ENCODE data around the gene GLT1D1. TPM values are rescaled to one million over a fixed set of nuclear protein-coding genes. Genes with fewer than 3 reads are reported as not detected.

The GLT1D1 gene
- total and polyA plus RNA-seq, 2 experiments from 2014 or later: 1.4 to 4.4 TPM

DNA sequence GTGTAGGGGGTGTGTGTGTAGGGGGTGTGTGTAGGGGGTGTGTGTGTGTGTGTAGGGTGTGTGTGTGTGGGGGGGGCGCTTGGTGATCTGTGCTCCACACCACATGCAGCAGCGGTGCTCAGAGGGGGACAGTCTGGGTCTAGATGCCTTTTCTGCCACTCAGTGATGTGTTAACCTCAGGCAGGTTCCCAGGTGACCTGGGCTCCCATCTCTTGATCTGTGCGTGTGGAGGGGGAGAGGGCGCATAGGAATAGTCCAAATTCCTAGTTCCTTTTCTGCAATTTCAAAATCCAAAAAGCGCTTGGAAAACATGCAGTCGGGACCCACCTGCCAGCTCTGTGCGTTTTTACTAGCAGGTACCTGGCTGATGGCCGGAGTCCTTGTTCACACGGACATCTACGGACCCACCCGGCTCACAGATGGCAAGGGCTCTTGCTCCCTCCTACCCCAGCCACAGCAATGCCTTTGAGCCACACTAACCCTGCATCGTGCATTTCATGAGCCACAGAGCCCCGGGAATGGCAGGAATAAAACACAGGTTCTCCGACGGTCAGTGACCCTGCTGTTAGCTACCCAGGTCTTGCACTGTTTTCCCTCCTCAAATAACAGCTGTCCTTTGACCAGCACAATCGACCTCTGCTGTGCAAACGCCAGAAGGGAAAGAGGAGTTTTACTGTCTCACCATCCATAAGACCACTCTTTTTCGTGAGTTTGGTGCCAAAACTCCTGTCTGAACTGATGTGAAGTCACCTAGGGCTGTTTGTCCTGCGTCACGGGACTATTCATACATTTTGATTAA, 120.8 kb downstream of the GLT1D1 start (continued):
- TF ChIP-seq EZH2 (IDR thresholded peaks at IDR 0.05; ENCODE audit: low read depth, unreplicated experiment): no peak
- TF ChIP-seq, protein P1, sequence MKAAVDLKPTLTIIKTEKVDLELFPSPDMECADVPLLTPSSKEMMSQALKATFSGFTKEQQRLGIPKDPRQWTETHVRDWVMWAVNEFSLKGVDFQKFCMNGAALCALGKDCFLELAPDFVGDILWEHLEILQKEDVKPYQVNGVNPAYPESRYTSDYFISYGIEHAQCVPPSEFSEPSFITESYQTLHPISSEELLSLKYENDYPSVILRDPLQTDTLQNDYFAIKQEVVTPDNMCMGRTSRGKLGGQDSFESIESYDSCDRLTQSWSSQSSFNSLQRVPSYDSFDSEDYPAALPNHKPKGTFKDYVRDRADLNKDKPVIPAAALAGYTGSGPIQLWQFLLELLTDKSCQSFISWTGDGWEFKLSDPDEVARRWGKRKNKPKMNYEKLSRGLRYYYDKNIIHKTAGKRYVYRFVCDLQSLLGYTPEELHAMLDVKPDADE (IDR thresholded peaks at IDR 0.05): no peak
- TF ChIP-seq JUNB (IDR thresholded peaks at IDR 0.05; ENCODE audit: unreplicated experiment): no peak
- TF ChIP-seq, protein P2, sequence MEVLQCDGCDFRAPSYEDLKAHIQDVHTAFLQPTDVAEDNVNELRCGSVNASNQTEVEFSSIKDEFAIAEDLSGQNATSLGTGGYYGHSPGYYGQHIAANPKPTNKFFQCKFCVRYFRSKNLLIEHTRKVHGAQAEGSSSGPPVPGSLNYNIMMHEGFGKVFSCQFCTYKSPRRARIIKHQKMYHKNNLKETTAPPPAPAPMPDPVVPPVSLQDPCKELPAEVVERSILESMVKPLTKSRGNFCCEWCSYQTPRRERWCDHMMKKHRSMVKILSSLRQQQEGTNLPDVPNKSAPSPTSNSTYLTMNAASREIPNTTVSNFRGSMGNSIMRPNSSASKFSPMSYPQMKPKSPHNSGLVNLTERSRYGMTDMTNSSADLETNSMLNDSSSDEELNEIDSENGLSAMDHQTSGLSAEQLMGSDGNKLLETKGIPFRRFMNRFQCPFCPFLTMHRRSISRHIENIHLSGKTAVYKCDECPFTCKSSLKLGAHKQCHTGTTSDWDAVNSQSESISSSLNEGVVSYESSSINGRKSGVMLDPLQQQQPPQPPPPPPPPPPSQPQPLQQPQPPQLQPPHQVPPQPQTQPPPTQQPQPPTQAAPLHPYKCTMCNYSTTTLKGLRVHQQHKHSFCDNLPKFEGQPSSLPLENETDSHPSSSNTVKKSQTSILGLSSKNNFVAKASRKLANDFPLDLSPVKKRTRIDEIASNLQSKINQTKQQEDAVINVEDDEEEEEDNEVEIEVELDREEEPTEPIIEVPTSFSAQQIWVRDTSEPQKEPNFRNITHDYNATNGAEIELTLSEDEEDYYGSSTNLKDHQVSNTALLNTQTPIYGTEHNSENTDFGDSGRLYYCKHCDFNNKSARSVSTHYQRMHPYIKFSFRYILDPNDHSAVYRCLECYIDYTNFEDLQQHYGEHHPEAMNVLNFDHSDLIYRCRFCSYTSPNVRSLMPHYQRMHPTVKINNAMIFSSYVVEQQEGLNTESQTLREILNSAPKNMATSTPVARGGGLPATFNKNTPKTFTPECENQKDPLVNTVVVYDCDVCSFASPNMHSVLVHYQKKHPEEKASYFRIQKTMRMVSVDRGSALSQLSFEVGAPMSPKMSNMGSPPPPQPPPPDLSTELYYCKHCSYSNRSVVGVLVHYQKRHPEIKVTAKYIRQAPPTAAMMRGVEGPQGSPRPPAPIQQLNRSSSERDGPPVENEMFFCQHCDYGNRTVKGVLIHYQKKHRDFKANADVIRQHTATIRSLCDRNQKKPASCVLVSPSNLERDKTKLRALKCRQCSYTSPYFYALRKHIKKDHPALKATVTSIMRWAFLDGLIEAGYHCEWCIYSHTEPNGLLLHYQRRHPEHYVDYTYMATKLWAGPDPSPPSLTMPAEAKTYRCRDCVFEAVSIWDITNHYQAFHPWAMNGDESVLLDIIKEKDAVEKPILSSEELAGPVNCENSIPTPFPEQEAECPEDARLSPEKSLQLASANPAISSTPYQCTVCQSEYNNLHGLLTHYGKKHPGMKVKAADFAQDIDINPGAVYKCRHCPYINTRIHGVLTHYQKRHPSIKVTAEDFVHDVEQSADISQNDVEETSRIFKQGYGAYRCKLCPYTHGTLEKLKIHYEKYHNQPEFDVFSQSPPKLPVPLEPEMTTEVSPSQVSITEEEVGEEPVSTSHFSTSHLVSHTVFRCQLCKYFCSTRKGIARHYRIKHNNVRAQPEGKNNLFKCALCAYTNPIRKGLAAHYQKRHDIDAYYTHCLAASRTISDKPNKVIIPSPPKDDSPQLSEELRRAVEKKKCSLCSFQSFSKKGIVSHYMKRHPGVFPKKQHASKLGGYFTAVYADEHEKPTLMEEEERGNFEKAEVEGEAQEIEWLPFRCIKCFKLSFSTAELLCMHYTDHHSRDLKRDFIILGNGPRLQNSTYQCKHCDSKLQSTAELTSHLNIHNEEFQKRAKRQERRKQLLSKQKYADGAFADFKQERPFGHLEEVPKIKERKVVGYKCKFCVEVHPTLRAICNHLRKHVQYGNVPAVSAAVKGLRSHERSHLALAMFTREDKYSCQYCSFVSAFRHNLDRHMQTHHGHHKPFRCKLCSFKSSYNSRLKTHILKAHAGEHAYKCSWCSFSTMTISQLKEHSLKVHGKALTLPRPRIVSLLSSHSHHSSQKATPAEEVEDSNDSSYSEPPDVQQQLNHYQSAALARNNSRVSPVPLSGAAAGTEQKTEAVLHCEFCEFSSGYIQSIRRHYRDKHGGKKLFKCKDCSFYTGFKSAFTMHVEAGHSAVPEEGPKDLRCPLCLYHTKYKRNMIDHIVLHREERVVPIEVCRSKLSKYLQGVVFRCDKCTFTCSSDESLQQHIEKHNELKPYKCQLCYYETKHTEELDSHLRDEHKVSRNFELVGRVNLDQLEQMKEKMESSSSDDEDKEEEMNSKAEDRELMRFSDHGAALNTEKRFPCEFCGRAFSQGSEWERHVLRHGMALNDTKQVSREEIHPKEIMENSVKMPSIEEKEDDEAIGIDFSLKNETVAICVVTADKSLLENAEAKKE (CRISPR knock-in tag; IDR thresholded peaks at IDR 0.05): no peak
- TF ChIP-seq CREB1 (CRISPR knock-in tag; IDR thresholded peaks at IDR 0.05; ENCODE audit: low read depth): no peak

DNA sequence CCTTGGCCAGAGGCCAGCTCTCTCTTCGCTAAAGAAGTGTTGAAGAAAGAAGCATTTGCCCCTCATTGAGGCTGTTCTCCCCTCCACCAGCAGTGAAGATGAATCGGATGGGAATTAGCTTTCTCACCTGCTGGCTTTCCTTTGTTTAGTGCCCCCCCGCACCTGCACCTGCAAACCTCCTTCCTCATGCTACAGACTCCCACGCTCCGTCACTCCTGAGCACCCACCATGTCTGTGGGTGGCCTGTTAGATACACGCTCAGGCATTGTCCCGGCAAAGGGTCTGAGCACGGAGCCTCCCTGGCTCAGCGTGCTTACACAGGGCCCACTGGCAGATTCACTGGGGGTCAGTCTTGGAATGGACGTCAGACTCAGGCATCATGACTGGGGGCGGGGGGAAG, 121.6 kb downstream of the GLT1D1 start:
- no peaks in the 10 kb centered on the region for H4K20me1 ChIP-seq (replicated peaks; ENCODE audit: insufficient read depth)
- no peak overlapping the region for H3K27ac Mint-ChIP-seq
- no peaks in the 10 kb centered on the region for H3F3A ChIP-seq (replicated peaks; ENCODE audit: low read depth)
- TF ChIP-seq NANOG (IDR thresholded peaks at IDR 0.05; ENCODE audit: borderline replicate concordance): no peak
- no peak for TF ChIP-seq JUNB (IDR thresholded peaks at IDR 0.05; ENCODE audit: unreplicated experiment)
- no peak for TF ChIP-seq ZNF331 (CRISPR knock-in tag; IDR thresholded peaks at IDR 0.05; ENCODE audit: low read depth)
- TF ChIP-seq EZH2 (IDR thresholded peaks at IDR 0.05; ENCODE audit: low read depth, unreplicated experiment): no peak
- no peak for TF ChIP-seq STAT1 (IDR thresholded peaks at IDR 0.05; ENCODE audit: unreplicated experiment)
- no peak for TF ChIP-seq CREB1 (CRISPR knock-in tag; IDR thresholded peaks at IDR 0.05; ENCODE audit: low read depth)
- TF ChIP-seq, protein P3, sequence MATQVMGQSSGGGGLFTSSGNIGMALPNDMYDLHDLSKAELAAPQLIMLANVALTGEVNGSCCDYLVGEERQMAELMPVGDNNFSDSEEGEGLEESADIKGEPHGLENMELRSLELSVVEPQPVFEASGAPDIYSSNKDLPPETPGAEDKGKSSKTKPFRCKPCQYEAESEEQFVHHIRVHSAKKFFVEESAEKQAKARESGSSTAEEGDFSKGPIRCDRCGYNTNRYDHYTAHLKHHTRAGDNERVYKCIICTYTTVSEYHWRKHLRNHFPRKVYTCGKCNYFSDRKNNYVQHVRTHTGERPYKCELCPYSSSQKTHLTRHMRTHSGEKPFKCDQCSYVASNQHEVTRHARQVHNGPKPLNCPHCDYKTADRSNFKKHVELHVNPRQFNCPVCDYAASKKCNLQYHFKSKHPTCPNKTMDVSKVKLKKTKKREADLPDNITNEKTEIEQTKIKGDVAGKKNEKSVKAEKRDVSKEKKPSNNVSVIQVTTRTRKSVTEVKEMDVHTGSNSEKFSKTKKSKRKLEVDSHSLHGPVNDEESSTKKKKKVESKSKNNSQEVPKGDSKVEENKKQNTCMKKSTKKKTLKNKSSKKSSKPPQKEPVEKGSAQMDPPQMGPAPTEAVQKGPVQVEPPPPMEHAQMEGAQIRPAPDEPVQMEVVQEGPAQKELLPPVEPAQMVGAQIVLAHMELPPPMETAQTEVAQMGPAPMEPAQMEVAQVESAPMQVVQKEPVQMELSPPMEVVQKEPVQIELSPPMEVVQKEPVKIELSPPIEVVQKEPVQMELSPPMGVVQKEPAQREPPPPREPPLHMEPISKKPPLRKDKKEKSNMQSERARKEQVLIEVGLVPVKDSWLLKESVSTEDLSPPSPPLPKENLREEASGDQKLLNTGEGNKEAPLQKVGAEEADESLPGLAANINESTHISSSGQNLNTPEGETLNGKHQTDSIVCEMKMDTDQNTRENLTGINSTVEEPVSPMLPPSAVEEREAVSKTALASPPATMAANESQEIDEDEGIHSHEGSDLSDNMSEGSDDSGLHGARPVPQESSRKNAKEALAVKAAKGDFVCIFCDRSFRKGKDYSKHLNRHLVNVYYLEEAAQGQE (IDR thresholded peaks at IDR 0.05; ENCODE audit: unreplicated experiment): no peak
- TF ChIP-seq, protein P4, sequence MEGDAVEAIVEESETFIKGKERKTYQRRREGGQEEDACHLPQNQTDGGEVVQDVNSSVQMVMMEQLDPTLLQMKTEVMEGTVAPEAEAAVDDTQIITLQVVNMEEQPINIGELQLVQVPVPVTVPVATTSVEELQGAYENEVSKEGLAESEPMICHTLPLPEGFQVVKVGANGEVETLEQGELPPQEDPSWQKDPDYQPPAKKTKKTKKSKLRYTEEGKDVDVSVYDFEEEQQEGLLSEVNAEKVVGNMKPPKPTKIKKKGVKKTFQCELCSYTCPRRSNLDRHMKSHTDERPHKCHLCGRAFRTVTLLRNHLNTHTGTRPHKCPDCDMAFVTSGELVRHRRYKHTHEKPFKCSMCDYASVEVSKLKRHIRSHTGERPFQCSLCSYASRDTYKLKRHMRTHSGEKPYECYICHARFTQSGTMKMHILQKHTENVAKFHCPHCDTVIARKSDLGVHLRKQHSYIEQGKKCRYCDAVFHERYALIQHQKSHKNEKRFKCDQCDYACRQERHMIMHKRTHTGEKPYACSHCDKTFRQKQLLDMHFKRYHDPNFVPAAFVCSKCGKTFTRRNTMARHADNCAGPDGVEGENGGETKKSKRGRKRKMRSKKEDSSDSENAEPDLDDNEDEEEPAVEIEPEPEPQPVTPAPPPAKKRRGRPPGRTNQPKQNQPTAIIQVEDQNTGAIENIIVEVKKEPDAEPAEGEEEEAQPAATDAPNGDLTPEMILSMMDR (conservative IDR thresholded peaks at IDR 0.05; ENCODE audit: low read depth in 2 of 2): no peak
- no peak for TF ChIP-seq ZNF114 (CRISPR knock-in tag; IDR thresholded peaks at IDR 0.05)

More for the DNA sequence above, 121.6 kb downstream of the GLT1D1 start:
- H3K79me2 ChIP-seq (replicated peaks; ENCODE audit: insufficient read depth): no peaks in the 10 kb centered on the region
- Mint-ChIP-seq H3K27me3 (ENCODE audit: insufficient read depth, low read depth, poor library complexity) (peaks cover 15% of the 10 kb centered on the region), H3K36me3 (ENCODE audit: low read depth) (peaks cover 33% of the 10 kb centered on the region), H3K9me3 (peaks cover 92% of the 10 kb centered on the region), H3K4me1 (peaks cover 16% of the 10 kb centered on the region; the same call in 2 of the 3 replicates), H3K4me3 (no peak overlapping the region)
- H3K36me3 ChIP-seq (ENCODE audit: insufficient read depth): no peaks in the 10 kb centered on the region
- no peaks in the 10 kb centered on the region for H3K27me3 ChIP-seq (ENCODE audit: insufficient read depth)
- no peak overlapping the region for H3K27ac ChIP-seq (ENCODE audit: low read depth)
- H3K4me2 ChIP-seq: no peak overlapping the region
- no peak overlapping the region for H3K4me3 ChIP-seq
- ATAC-seq (no peak), DNase-seq (ENCODE audit: low spot score) (no peak)
- peaks cover 5% of the 10 kb centered on the region; the same call in 1 of the 2 replicates for H3K4me1 ChIP-seq (ENCODE audit: insufficient read depth)
- no peaks in the 10 kb centered on the region for H3K9me2 ChIP-seq (ENCODE audit: insufficient read depth)
- no peak overlapping the region for H2AFZ ChIP-seq
